A549 (cell line): ENCODE measurements around the gene KCNH2. TPM values are rescaled to one million over a fixed set of nuclear protein-coding genes. Genes with fewer than 3 reads are reported as not detected.

Experiments used
- ATAC-seq, 2 experiments: fragments of 200-7000 bp in 1 of 2; fragments of >200 bp in 1 of 2; cut with Nextera tagmentation in 1 of 2; cut with Tn5 transposase in 1 of 2; 3 replicates each; pipeline versions ENCODE4 v1.8.0 to v1.9.1; 2018 to 2020; ENCODE audit warnings: mild to moderate bottlenecking in 1 of 2, moderate library complexity in 1 of 2
- CTCF ChIA-PET: fragments of 300-600 bp; sonication (Branson Sonifier 250); formaldehyde crosslinking; extraction: SDS; loops from one replicate; lab custom pipeline; 2021; ENCODE audit warnings: antibody characterized with exemption, inconsistent platforms; lab: Yijun Ruan, JAX
- POLR2A ChIA-PET: fragments of 350-600 bp; formaldehyde crosslinking; extraction: SDS; loops from one replicate; lab custom pipeline; 2021; ENCODE audit warnings: antibody characterized with exemption, inconsistent platforms; lab: Yijun Ruan, JAX
- DNase-seq, 2 experiments: peaks; one replicate each; pipeline versions ENCODE4 v3.0.0 to v3.0.0-alpha.2; 2011 to 2016; ENCODE audit warnings: low read depth in 1 of 2, low spot score in 1 of 2
- FAIRE-seq: peaks from 2 replicates; lab custom pipeline; 2011; peaks lifted over from hg19 to GRCh38; lab: Jason Lieb, UNC
- H3K27ac ChIP-seq, 2 experiments: fragments of >200 bp; sonication (Bioruptor Twin); formaldehyde crosslinking; 3 replicates each; pipeline ENCODE4 v1.5.1; 2016 to 2017
- H3K4me1 ChIP-seq: fragments of >200 bp; sonication (Bioruptor Twin); formaldehyde crosslinking; 3 replicates; pipeline ENCODE4 v1.6.1; 2016
- H3K4me2 ChIP-seq: fragments of >200 bp; sonication (Bioruptor Twin); formaldehyde crosslinking; 3 replicates; pipeline ENCODE4 v1.6.1; 2016
- H3K4me3 ChIP-seq: fragments of >200 bp; sonication (Bioruptor Twin); formaldehyde crosslinking; 3 replicates; pipeline ENCODE4 v1.5.1; 2016
- H3K9me3 ChIP-seq: fragments of >200 bp; sonication (Bioruptor Twin); formaldehyde crosslinking; 3 replicates; pipeline ENCODE4 v1.6.1; 2016
- ATOH8 ChIP-seq: fragments of 250-450 bp; sonication (Bioruptor Pico); IDR thresholded peaks from 2 replicates; pipeline ENCODE4 v1.5.0; 2020; ENCODE audit warnings: low read depth, mild to moderate bottlenecking, moderate library complexity
- BHLHE40 ChIP-seq: IDR thresholded peaks from 2 replicates; pipeline ENCODE4 v1.6.1; 2012; ENCODE audit warnings: low read depth, low read length, inconsistent platforms
- CHD2 ChIP-seq: fragments of 150-350 bp; IDR thresholded peaks from 2 replicates; pipeline ENCODE4 v1.6.1; 2014; ENCODE audit warnings: low read length; ENCODE audit not compliant: partially characterized antibody
- EP300 ChIP-seq, 2 experiments: fragments of >200 bp; sonication (Bioruptor Twin); formaldehyde crosslinking; IDR thresholded peaks; 2 replicates in 1 of 2; 3 replicates in 1 of 2; pipeline ENCODE4 v1.6.1; 2016 to 2017
- FOSB ChIP-seq: fragments of 250-450 bp; sonication (Bioruptor Pico); IDR thresholded peaks from 2 replicates; pipeline ENCODE4 v1.5.0; 2020; ENCODE audit warnings: mild to moderate bottlenecking, moderate library complexity
- JUN ChIP-seq, 2 experiments: fragments of >200 bp; sonication (Bioruptor Twin); formaldehyde crosslinking; IDR thresholded peaks; 2 replicates in 1 of 2; 3 replicates in 1 of 2; pipeline ENCODE4 v1.6.1; 2016 to 2017
- MAX ChIP-seq: IDR thresholded peaks from 2 replicates; pipeline ENCODE4 v1.6.1; 2012
- NFE2L2 ChIP-seq: fragments of 150-350 bp; conservative IDR thresholded peaks from 2 replicates; pipeline ENCODE4 v1.6.1; 2014; ENCODE audit warnings: low read length
- NPAS2 ChIP-seq: fragments of 250-450 bp; sonication (Bioruptor Pico); IDR thresholded peaks from 2 replicates; pipeline ENCODE4 v1.8.0; 2022; ENCODE audit warnings: mild to moderate bottlenecking, moderate library complexity, borderline replicate concordance
- PBX3 ChIP-seq: IDR thresholded peaks from 2 replicates; pipeline ENCODE4 v1.6.1; 2012
- PHF8 ChIP-seq: fragments of 200-600 bp; sonication (generic); IDR thresholded peaks from 2 replicates; pipeline ENCODE4 v1.6.1; 2016; ENCODE audit warnings: low read depth, mild to moderate bottlenecking, antibody characterized with exemption, moderate library complexity, borderline replicate concordance
- RARB ChIP-seq: fragments of 250-450 bp; sonication (Bioruptor Pico); IDR thresholded peaks from 2 replicates; pipeline ENCODE4 v1.8.0; 2021; ENCODE audit warnings: mild to moderate bottlenecking, moderate library complexity
- RCOR1 ChIP-seq: fragments of 150-350 bp; IDR thresholded peaks from 2 replicates; pipeline ENCODE4 v1.6.1; 2014; ENCODE audit warnings: antibody characterized with exemption, low read length, low read depth
- REST ChIP-seq: fragments of 200-600 bp; sonication (generic); IDR thresholded peaks from 2 replicates; pipeline ENCODE4 v1.6.1; 2016; ENCODE audit warnings: antibody characterized with exemption, mild to moderate bottlenecking, moderate library complexity
- RNF2 ChIP-seq: fragments of 200-600 bp; sonication (generic); IDR thresholded peaks from 2 replicates; pipeline ENCODE4 v1.6.1; 2016; ENCODE audit warnings: low read depth, mild to moderate bottlenecking, antibody characterized with exemption, moderate library complexity, borderline replicate concordance
- TP53 ChIP-seq: fragments of 250-450 bp; sonication (Bioruptor Pico); IDR thresholded peaks from 2 replicates; pipeline ENCODE4 v1.5.0; 2021; ENCODE audit warnings: mild to moderate bottlenecking, moderate library complexity
- USF2 ChIP-seq: fragments of 450-650 bp; IDR thresholded peaks from 2 replicates; pipeline ENCODE4 v1.6.1; 2014; ENCODE audit warnings: antibody characterized with exemption
- ZFP36 ChIP-seq: fragments of 450-650 bp; IDR thresholded peaks from 2 replicates; pipeline ENCODE4 v1.6.1; 2014; ENCODE audit warnings: borderline replicate concordance; ENCODE audit not compliant: partially characterized antibody
- WGBS: methylation state at CpG from one replicate; pipeline ENCODE4 v1.1.6; 2017; ENCODE audit errors: missing lambda C conversion rate; 5-methylcytosine and 5-hydroxymethylcytosine counted together
- polyA plus RNA-seq, 4 experiments: library from polyadenylated mRNA; depleted of rRNA in 3 of 4; stranded (reverse); fragments of >200 nt; fragmentation: RNase III in 1 of 4; extraction: RNeasy Plus Mini Kit Qiagen cat#74134 plus additional on column Dnase treatment in 1 of 4; gene quantifications; 2 replicates in 3 of 4; 3 replicates in 1 of 4; pipeline ENCODE4 v1.2.3, GENCODE V29; 2011 to 2017

Gene KCNH2
- polyA plus RNA-seq, 2 of the 4 experiments (the other 2 are of a cell fraction), result 0.26 to 0.41 TPM

GRCh38 chr7:150953061-150953997 is 24.8 kb downstream of the KCNH2 start:
- Histone ChIP-seq H3K27ac (no peak overlapping the region), H3K4me3 (no peak overlapping the region), H3K4me2 (no peak overlapping the region), H3K4me1 (no peaks in the 10 kb centered on the region), H3K9me3 (no peaks in the 10 kb centered on the region)
- ATAC-seq (peak in 1 of 2 experiments; percentile 10; a peak in 1 of 6 replicates), DNase-seq (no peak), FAIRE-seq (no peak)
- no peak for TF ChIP-seq PHF8
- TF ChIP-seq RCOR1, result no peak
- TF ChIP-seq RNF2, result no peak
- no peak for TF ChIP-seq JUN (IDR thresholded peaks at IDR 0.05)
- no peak for TF ChIP-seq EP300 (IDR thresholded peaks at IDR 0.05)
- no peak for TF ChIP-seq CHD2
- TF ChIP-seq BHLHE40, result no peak
- no peak for TF ChIP-seq NFE2L2
- no peak for TF ChIP-seq FOSB (CRISPR knock-in tag)
- no peak for TF ChIP-seq PBX3
- ChIA-PET POLR2A (no interaction called here), CTCF (interaction anchor here (1.2 to 4.4 kb wide), 6 partner anchors 10 to 158 kb away, joined by 3 to 29 read pairs (median 10); no protein-coding TSS in a partner anchor)
- 55% methylated on average over 11 of the region's 17 CpGs for WGBS

- Histone ChIP-seq H3K27ac (no peak overlapping the region), H3K4me3 (no peak overlapping the region), H3K4me1 (no peaks in the 10 kb centered on the region), H3K4me2 (no peak overlapping the region), H3K9me3 (no peaks in the 10 kb centered on the region)
- FAIRE-seq (no peak), DNase-seq (no peak), ATAC-seq (no peak)
- TF ChIP-seq NPAS2 (no peak), RARB (CRISPR knock-in tag) (no peak), PBX3 (no peak), USF2 (no peak), ATOH8 (no peak), MAX (no peak), ZFP36 (no peak), REST (no peak), TP53 (CRISPR knock-in tag) (no peak)
- POLR2A ChIA-PET, result no interaction called here
- 66% methylated on average over 33 of the region's 33 CpGs for WGBS
- CTCF ChIA-PET, result interaction anchor here (1.8 to 4.4 kb wide), 3 partner anchors 10 to 54 kb away, joined by 9 to 29 read pairs (median 16); no protein-coding TSS in a partner anchor
These were observed 25.6 kb downstream of the KCNH2 start for GRCh38 chr7:150952331-150953050.
